ACC112 (cell line): Measurements from ENCODE around the gene HNRNPCL1.
"Not testable (repeated sequence)": the region's sequence is repeated elsewhere in the genome, so short reads cannot be mapped to it uniquely, and the experiment has no call there.

Experiments
- H2AFZ ChIP-seq: fragments of 200-600 bp; sonication (generic); one replicate; pipeline ENCODE4 v1.6.0; 2017; ENCODE audit warnings: antibody characterized with exemption, low read length; ENCODE audit not compliant: unreplicated experiment
- H3K27ac ChIP-seq: fragments of 200-600 bp; sonication (generic); 2 replicates; pipeline ENCODE4 v1.5.1; 2014; ENCODE audit warnings: low read depth, mild to moderate bottlenecking, antibody characterized with exemption, low read length, moderate library complexity
- H3K27me3 ChIP-seq: fragments of 200-600 bp; sonication (generic); 2 replicates; pipeline ENCODE4 v1.6.1; 2014; ENCODE audit warnings: mild to moderate bottlenecking, antibody characterized with exemption, low read length, moderate library complexity, mixed read lengths; ENCODE audit not compliant: insufficient read depth
- H3K36me3 ChIP-seq: fragments of 200-600 bp; sonication (generic); 2 replicates; pipeline ENCODE4 v1.6.1; 2016; ENCODE audit warnings: mild to moderate bottlenecking, antibody characterized with exemption, low read length, moderate library complexity, mixed read lengths; ENCODE audit not compliant: insufficient read depth
- H3K4me1 ChIP-seq: fragments of 200-600 bp; sonication (generic); one replicate; pipeline ENCODE4 v1.6.1; 2016; ENCODE audit warnings: low read length, mixed read lengths; ENCODE audit not compliant: insufficient read depth, unreplicated experiment, control insufficient read depth
- H3K4me3 ChIP-seq: fragments of 200-600 bp; sonication (generic); 2 replicates; pipeline ENCODE4 v1.5.1; 2014; ENCODE audit warnings: mild to moderate bottlenecking, low read depth, low read length
- H3K79me2 ChIP-seq: fragments of 200-600 bp; sonication (generic); one replicate; pipeline ENCODE4 v1.6.0; 2016; ENCODE audit warnings: low read length; ENCODE audit not compliant: control insufficient read depth, unreplicated experiment, insufficient read depth

The HNRNPCL1 gene

GRCh38 chr1:12848620-12849019, at the start of gene HNRNPCL1:
Gene HNRNPCL1, minus strand, starts transcription at chr1:12848720. Its CDS starts 431 bp downstream, at chr1:12848289.
- not testable (repeated sequence) for H3K4me3 ChIP-seq, H3K4me1 ChIP-seq, H3K79me2 ChIP-seq, H2AFZ ChIP-seq, H3K36me3 ChIP-seq, H3K27ac ChIP-seq, H3K27me3 ChIP-seq

GRCh38 chr1:12898170-12898569, 49.6 kb upstream of the HNRNPCL1 start, which contains the start of gene PRAMEF10:
Gene PRAMEF10, minus strand, starts transcription at chr1:12898270. Its CDS starts 2,423 bp downstream, at chr1:12895847.
- H2AFZ ChIP-seq, H3K4me3 ChIP-seq, H3K4me1 ChIP-seq, H3K27me3 ChIP-seq, H3K79me2 ChIP-seq, H3K36me3 ChIP-seq, H3K27ac ChIP-seq: not testable (repeated sequence)

GRCh38 chr1:12886101-12886500, 37.6 kb upstream of the HNRNPCL1 start, which contains the start of gene PRAMEF4:
Gene PRAMEF4, minus strand, starts transcription at chr1:12886201. Its CDS starts 2,807 bp downstream, at chr1:12883394.
- not testable (repeated sequence) for H3K4me3 ChIP-seq, H3K36me3 ChIP-seq, H3K27ac ChIP-seq, H3K4me1 ChIP-seq, H2AFZ ChIP-seq, H3K27me3 ChIP-seq, H3K79me2 ChIP-seq

GRCh38 chr1:12878453-12878852, 29.9 kb upstream of the HNRNPCL1 start:
- not testable (repeated sequence) for H3K27ac ChIP-seq, H3K27me3 ChIP-seq

GRCh38 chr1:12863131-12863880, 14.8 kb upstream of the HNRNPCL1 start:
- not testable (repeated sequence) for H3K27me3 ChIP-seq, H3K79me2 ChIP-seq, H2AFZ ChIP-seq, H3K36me3 ChIP-seq, H3K4me1 ChIP-seq, H3K27ac ChIP-seq, H3K4me3 ChIP-seq

More at GRCh38 chr1:12878453-12878852, 29.9 kb upstream of the HNRNPCL1 start:
- not testable (repeated sequence) for H3K4me1 ChIP-seq, H3K79me2 ChIP-seq, H2AFZ ChIP-seq, H3K36me3 ChIP-seq, H3K4me3 ChIP-seq

GRCh38 chr1:12856786-12857185, 8.3 kb upstream of the HNRNPCL1 start, which contains the start of gene PRAMEF2:
Gene PRAMEF2, plus strand, starts transcription at chr1:12857086. Its CDS starts 1,924 bp downstream, at chr1:12859010.
- H3K36me3 ChIP-seq, H3K27ac ChIP-seq, H3K27me3 ChIP-seq, H3K79me2 ChIP-seq, H3K4me1 ChIP-seq, H3K4me3 ChIP-seq, H2AFZ ChIP-seq: not testable (repeated sequence)

- H3K27me3 ChIP-seq: no peaks in the 10 kb centered on the region
Measured at GRCh38 chr1:12851779-12852178, 3.3 kb upstream of the HNRNPCL1 start.

GRCh38 chr1:12833251-12833650, 15.3 kb downstream of the HNRNPCL1 start:
- not testable (repeated sequence) for H3K4me1 ChIP-seq, H3K4me3 ChIP-seq, H2AFZ ChIP-seq, H3K79me2 ChIP-seq, H3K27me3 ChIP-seq, H3K27ac ChIP-seq, H3K36me3 ChIP-seq

More at GRCh38 chr1:12851779-12852178, 3.3 kb upstream of the HNRNPCL1 start:
- H3K36me3 ChIP-seq: no peaks in the 10 kb centered on the region
- no peaks in the 10 kb centered on the region for H3K4me1 ChIP-seq
- no peak overlapping the region for H2AFZ ChIP-seq
- no peaks in the 10 kb centered on the region for H3K79me2 ChIP-seq
- no peak overlapping the region for H3K4me3 ChIP-seq
- H3K27ac ChIP-seq: no peak overlapping the region

- not testable (repeated sequence) for H3K36me3 ChIP-seq, H3K79me2 ChIP-seq, H3K27me3 ChIP-seq, H3K4me3 ChIP-seq, H2AFZ ChIP-seq, H3K27ac ChIP-seq, H3K4me1 ChIP-seq
Measured at GRCh38 chr1:12831310-12831709, 17.2 kb downstream of the HNRNPCL1 start, which contains the start of gene PRAMEF11. Gene PRAMEF11, minus strand, starts transcription at chr1:12831410. Its CDS starts 2,621 bp downstream, at chr1:12828789.

GRCh38 chr1:12819061-12819460, 29.5 kb downstream of the HNRNPCL1 start:
- H3K4me3 ChIP-seq, H3K27ac ChIP-seq, H3K4me1 ChIP-seq, H3K79me2 ChIP-seq, H3K27me3 ChIP-seq, H2AFZ ChIP-seq, H3K36me3 ChIP-seq: not testable (repeated sequence)

- H3K36me3 ChIP-seq: no peaks in the 10 kb centered on the region
- H3K4me3 ChIP-seq: no peak overlapping the region
- no peak overlapping the region for H3K27ac ChIP-seq
- no peak overlapping the region for H2AFZ ChIP-seq
- H3K27me3 ChIP-seq: no peaks in the 10 kb centered on the region
- H3K79me2 ChIP-seq: no peaks in the 10 kb centered on the region
- no peaks in the 10 kb centered on the region for H3K4me1 ChIP-seq
Measured at GRCh38 chr1:12811409-12811784, 37.1 kb downstream of the HNRNPCL1 start.
